Epithelial cell of esophagus (primary cell): Measurements from ENCODE around the gene SMR3B.

ENCODE experiments used
- DNase-seq: peaks from one replicate; pipeline ENCODE4 v3.0.0; 2010; ENCODE audit warnings: low read depth
- H3K4me3 ChIP-seq: 2 replicates; pipeline ENCODE4 v1.5.1; 2011; ENCODE audit warnings: mild to moderate bottlenecking, low read length, control low read depth
- CTCF ChIP-seq: IDR thresholded peaks from 2 replicates; pipeline ENCODE4 v1.5.1; 2011; ENCODE audit warnings: low read depth, mild to moderate bottlenecking, low read length, control low read depth, inconsistent platforms; ENCODE audit not compliant: insufficient read depth; ENCODE audit errors: missing control alignments

The SMR3B gene

GRCh38 chr4:70382691-70383181, at the start of gene SMR3B:
TSS of gene SMR3B (plus strand) at chr4:70383131. CDS start at chr4:70384511, 1,380 bp downstream.
- H3K4me3 ChIP-seq, result no peak within 1 kb of the TSS
- DNase-seq, result no peak
- TF ChIP-seq CTCF, result no peak

- no peak for TF ChIP-seq CTCF
- DNase-seq, result no peak
These were observed 48.2 kb upstream of the SMR3B start, which contains the start of gene CABS1 for GRCh38 chr4:70334681-70335080. TSS of gene CABS1 (plus strand) at chr4:70334981. CDS start at chr4:70335040, 59 bp downstream.

GRCh38 chr4:70336043-70336442, 46.9 kb upstream of the SMR3B start:
- H3K4me3 ChIP-seq, result no peak overlapping the region
- TF ChIP-seq CTCF, result no peak
- no peak for DNase-seq

More at GRCh38 chr4:70334681-70335080, 48.2 kb upstream of the SMR3B start, which contains the start of gene CABS1:
- no peak within 1 kb of the TSS for H3K4me3 ChIP-seq

GRCh38 chr4:70337886-70338420, 45.0 kb upstream of the SMR3B start:
- DNase-seq, result no peak
- TF ChIP-seq CTCF, result no peak
- H3K4me3 ChIP-seq, result no peak overlapping the region

GRCh38 chr4:70356185-70356584, 26.7 kb upstream of the SMR3B start:
- no peak overlapping the region for H3K4me3 ChIP-seq
- no peak for TF ChIP-seq CTCF
- DNase-seq, result peak; percentile 23

- H3K4me3 ChIP-seq, result no peak overlapping the region
- peak; percentile 76 for DNase-seq
These were observed 23.7 kb upstream of the SMR3B start for GRCh38 chr4:70359115-70359661.

More at GRCh38 chr4:70359115-70359661, 23.7 kb upstream of the SMR3B start:
- TF ChIP-seq CTCF, result no peak
